Stimulated activated naive CD8-positive, alpha-beta T cell treated with anti-CD3 and anti-CD28 coated beads, Interleukin-15, Interleukin-2, amounts not matched to agents 100 U/mL and 50 U/mL, for 24 hours (primary cell): ENCODE measurements around the gene SLC24A5.

ENCODE experiments used
- ATAC-seq: fragments of 150-1000 bp; cut with Tn5 transposase; one replicate; pipeline ENCODE4 v1.10.0; 2021
- DNase-seq: peaks from one replicate; pipeline ENCODE4 v3.0.0; 2021

SLC24A5 gene

GRCh38 chr15:48120745-48121144 lies at the start of gene SLC24A5:
SLC24A5 (plus strand) TSS chr15:48120990; CDS start chr15:48121045, 55 bp downstream.
- ATAC-seq (no peak), DNase-seq (no peak)

- ATAC-seq = no peak
- DNase-seq = no peak
Observed at GRCh38 chr15:48072941-48073340, 47.8 kb upstream of the SLC24A5 start.

GRCh38 chr15:48073881-48074280 lies 46.9 kb upstream of the SLC24A5 start:
- DNase-seq (no peak), ATAC-seq (no peak)

- no peak for DNase-seq
- ATAC-seq = no peak
Observed at GRCh38 chr15:48076454-48076853, 44.3 kb upstream of the SLC24A5 start.

- DNase-seq (no peak), ATAC-seq (no peak)
Observed at GRCh38 chr15:48077616-48078184, 43.1 kb upstream of the SLC24A5 start.

- ATAC-seq = no peak
- no peak for DNase-seq
Observed at GRCh38 chr15:48084759-48085590, 35.8 kb upstream of the SLC24A5 start.

- ATAC-seq = no peak
Observed at GRCh38 chr15:48085591-48085930, 35.2 kb upstream of the SLC24A5 start.

GRCh38 chr15:48086133-48086532 lies 34.7 kb upstream of the SLC24A5 start:
- DNase-seq (no peak), ATAC-seq (no peak)

More at GRCh38 chr15:48085591-48085930, 35.2 kb upstream of the SLC24A5 start:
- DNase-seq = no peak

GRCh38 chr15:48086576-48086975 lies 34.2 kb upstream of the SLC24A5 start:
- ATAC-seq (no peak), DNase-seq (no peak)

GRCh38 chr15:48087844-48088243 lies 32.9 kb upstream of the SLC24A5 start:
- ATAC-seq (no peak), DNase-seq (no peak)

- DNase-seq = no peak
Observed at GRCh38 chr15:48089702-48090101, 31.1 kb upstream of the SLC24A5 start.

GRCh38 chr15:48090115-48090514 lies 30.7 kb upstream of the SLC24A5 start:
- no peak for DNase-seq
- ATAC-seq = no peak

More at GRCh38 chr15:48089702-48090101, 31.1 kb upstream of the SLC24A5 start:
- no peak for ATAC-seq

- DNase-seq = no peak
- ATAC-seq = no peak
Observed at GRCh38 chr15:48090666-48091065, 30.1 kb upstream of the SLC24A5 start.

GRCh38 chr15:48091522-48091921 lies 29.3 kb upstream of the SLC24A5 start:
- ATAC-seq (no peak), DNase-seq (no peak)

GRCh38 chr15:48096355-48096786 lies 24.4 kb upstream of the SLC24A5 start:
- ATAC-seq (no peak), DNase-seq (no peak)

GRCh38 chr15:48096813-48097212 lies 24.0 kb upstream of the SLC24A5 start:
- DNase-seq (no peak), ATAC-seq (no peak)

GRCh38 chr15:48097264-48097663 lies 23.5 kb upstream of the SLC24A5 start:
- DNase-seq (no peak), ATAC-seq (no peak)

GRCh38 chr15:48101376-48101961 lies 19.3 kb upstream of the SLC24A5 start:
- DNase-seq (no peak), ATAC-seq (no peak)

GRCh38 chr15:48102167-48102566 lies 18.6 kb upstream of the SLC24A5 start:
- DNase-seq (no peak), ATAC-seq (no peak)

GRCh38 chr15:48103647-48104046 lies 17.1 kb upstream of the SLC24A5 start:
- DNase-seq (no peak), ATAC-seq (no peak)

- ATAC-seq = no peak
Observed at GRCh38 chr15:48105936-48106335, 14.9 kb upstream of the SLC24A5 start.

GRCh38 chr15:48109212-48109611 lies 11.6 kb upstream of the SLC24A5 start:
- no peak for ATAC-seq
- no peak for DNase-seq

More at GRCh38 chr15:48105936-48106335, 14.9 kb upstream of the SLC24A5 start:
- DNase-seq = no peak

- ATAC-seq (no peak), DNase-seq (no peak)
Observed at GRCh38 chr15:48109856-48110531, 10.8 kb upstream of the SLC24A5 start.
